HG03565 (cell line): ENCODE results near the gene DNAJC5G.
"Not testable (repeated sequence)": the region's sequence is repeated elsewhere in the genome, so short reads cannot be mapped to it uniquely, and the experiment has no call there.

ENCODE experiments used
- ATAC-seq: cut with Tn5 transposase; IDR thresholded peaks from one replicate; pipeline ENCODE4 v1.9.1; 2021; ENCODE audit warnings: mild to moderate bottlenecking, moderate library complexity; ENCODE audit not compliant: unreplicated experiment

Gene DNAJC5G

GRCh38 chr2:27307545-27308358 is 32.5 kb downstream of the DNAJC5G start:
- no peak for ATAC-seq

DNA sequence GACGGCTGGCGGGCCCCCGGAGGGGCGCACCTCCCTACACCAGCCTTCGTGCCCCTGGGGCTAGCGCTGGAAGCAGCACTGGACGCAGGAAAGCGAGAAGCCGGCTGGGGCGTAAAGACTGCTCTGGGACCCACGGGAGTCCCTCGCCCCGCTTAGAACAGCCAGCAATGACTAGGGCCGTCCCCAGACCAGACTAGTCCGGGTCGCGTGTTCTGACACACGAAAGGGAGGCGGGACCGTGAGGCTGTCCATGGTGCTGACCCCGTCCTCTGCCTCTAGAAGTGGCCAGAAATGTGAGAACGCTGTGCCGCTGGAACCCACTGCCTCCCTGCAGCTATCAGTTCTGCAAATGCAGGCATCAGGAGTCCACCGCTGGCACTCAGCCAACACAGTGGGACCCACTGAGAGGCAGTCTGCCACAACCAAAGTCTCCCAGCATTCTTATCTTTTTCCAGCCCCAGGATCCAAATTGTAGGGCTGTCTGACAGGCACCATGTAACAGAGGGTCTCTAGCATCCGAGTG is 33.2 kb downstream of the DNAJC5G start, which contains the start of gene UCN:
TSS of gene UCN (minus strand) at position 87 of the 523 bp plus-strand sequence. CDS start 550 bp downstream, outside the sequence.
- no peak for ATAC-seq

DNA sequence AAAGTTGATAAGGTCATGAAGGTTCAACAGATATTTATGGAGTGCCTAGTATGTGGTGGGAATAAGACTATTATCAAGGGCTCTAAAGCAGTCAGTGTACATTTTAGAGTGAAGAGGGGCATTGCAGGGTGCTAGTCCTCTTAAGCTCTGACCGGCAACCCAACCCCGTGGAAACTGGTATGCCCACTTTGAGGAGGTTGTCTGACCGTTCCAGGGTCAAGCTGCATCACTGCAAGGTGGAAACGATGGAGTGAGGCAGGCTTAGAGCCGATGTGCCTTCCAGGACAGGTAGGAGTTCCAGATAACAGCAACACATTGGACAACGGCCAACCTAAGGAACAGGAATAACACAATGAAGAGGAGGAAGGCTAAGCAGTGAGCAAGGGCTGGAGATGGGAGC is 34.4 kb downstream of the DNAJC5G start:
- ATAC-seq, result no peak

DNA sequence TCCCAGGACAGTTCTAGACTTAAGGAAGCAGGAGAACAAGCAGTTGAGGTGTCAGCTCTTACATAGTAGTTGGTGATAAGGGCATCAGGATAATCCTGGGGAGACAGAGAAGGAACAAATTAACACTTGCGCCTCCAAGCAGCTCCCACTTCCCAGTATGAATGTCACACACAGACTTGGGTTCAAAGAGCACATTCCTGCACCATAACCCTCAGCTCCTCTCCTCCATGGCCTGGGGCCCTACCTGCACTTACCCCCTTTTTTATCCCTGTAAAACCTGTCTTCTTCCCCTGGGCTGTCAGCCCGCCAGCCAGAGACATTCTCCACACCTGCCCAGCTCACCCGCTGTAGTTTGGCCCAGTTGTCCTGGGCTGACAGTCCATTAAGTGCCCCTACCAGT is 36.9 kb downstream of the DNAJC5G start:
- no peak for ATAC-seq

DNA sequence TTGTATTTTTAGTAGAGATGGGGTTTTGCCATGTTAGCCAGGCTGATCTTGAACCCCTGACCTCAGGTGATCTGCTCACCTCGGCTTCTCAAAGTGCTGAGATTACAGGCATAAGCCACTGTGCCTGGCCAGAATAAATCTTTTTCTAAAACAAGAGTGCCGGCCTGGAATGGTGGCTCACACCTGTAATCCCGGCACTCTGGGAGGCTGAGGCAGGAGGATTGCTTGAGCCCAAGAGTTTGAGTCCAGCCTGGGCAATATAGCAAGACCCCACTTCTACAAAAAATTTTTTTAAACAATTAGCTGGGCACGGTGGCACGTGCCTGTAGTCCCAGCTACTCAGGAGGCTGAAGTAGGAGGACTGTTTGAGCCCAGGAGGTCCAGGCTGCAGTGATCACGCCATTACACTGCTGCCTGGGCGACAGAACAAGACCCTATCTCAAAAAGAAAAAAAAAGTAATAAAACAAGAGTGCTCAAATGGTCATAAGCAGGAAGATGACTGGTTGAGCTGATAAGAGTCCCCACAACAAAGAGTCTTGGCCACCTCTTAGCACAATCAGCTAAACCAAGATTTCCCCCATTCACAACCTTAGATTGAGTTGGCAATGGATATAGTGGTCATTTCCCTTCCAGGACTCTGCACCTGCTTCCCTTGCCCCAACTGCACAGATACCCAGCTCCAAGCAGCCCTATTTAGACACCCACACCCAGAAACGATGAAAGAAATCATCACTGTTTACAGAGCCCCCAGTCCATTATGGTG is 38.8 kb downstream of the DNAJC5G start:
- ATAC-seq, result no peak

DNA sequence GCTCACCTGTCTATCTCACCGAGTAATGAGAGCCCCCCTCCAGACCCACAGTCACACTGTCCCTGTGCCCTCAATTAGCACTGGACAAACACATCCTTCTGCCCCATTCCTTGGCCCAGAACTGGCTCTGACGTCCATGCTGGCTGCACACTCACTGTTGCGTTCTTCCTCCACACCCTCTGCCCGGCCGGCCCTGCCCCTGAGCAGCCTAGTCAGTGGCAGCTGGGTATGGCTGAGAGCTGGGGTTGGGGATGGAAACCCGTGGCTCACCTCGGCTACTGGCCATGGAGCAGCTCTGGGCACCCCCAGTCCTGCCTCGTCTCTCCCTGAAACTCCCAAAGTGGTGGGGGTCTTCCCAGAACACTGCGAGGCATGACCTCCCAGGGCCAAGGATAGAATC is 39.5 kb downstream of the DNAJC5G start:
- no peak for ATAC-seq

DNA sequence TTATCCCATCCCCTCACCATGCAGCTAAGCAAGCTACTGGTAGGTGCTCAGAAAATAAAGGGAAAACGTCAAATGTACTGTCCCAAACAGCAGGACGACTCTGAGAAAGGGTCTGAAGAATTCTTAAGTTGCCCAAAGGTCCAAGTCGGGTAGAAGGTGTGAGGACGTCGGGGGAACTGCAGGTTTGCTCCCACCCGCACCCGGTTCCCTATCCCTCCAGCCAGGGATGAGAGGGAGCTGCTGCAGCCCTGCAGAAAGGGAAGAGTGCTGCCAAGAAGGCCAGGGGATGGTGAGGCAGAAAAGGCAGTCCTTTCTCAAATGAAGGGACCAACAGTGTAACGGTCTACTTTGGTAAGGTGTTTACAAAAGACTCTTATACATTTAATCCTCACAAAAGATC is 39.9 kb downstream of the DNAJC5G start:
- ATAC-seq, result no peak

DNA sequence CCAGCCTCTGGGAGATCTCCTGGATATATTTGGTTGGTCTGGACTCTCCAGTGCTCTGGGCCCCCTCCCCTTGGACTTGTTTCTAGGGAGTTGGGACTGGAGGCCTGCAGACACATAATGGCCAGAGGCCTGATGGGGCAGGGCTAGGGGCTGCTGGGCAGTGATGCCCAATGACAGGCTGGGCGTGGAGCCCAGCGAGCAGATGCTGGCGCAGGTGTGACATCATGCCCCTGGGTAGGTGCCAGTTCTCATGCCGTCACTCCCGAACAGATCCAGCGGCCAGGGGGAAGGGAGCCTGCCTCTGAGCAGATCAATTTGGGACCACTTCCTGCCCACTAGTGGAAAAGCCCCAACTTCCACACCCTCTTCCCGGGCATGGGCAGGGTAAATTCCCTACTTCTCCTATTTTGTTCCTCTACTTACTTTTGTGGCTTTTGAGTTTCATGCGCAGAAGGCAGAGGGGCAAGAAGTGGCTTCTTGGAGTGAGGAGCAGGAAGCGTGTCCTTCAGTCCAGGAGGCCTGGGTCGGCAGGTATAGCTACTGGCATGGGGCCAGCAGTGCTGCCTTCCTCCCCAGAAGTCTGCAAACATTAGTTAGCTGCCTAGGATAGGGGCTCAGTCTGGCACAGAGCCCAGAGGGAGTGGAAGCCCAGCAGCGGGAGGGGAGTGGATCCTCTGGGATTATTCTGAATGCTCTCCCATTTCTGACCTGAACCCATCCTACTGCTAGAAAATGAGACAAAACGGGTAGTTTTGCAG is 41.6 kb downstream of the DNAJC5G start:
- no peak for ATAC-seq

DNA sequence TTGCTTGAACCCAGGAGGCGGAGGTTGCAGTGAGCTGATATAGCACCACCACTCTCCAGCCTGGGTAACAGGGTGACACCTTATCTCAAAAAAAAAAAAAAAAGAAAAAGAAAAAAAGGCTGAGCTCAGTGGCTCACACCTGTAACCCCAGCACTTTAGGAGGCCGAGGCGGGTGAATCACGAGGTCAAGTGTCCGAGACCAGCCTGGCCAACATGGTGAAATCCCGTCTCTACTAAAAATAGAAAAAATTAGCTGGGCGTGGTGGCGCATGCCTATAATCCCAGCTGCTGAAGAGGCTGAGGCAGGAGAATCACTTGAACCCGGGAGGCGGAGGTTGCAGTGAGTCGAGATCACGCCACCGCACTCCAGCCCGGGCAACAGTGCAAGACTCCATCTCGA is 44.6 kb downstream of the DNAJC5G start:
- ATAC-seq, result not testable (repeated sequence)

DNA sequence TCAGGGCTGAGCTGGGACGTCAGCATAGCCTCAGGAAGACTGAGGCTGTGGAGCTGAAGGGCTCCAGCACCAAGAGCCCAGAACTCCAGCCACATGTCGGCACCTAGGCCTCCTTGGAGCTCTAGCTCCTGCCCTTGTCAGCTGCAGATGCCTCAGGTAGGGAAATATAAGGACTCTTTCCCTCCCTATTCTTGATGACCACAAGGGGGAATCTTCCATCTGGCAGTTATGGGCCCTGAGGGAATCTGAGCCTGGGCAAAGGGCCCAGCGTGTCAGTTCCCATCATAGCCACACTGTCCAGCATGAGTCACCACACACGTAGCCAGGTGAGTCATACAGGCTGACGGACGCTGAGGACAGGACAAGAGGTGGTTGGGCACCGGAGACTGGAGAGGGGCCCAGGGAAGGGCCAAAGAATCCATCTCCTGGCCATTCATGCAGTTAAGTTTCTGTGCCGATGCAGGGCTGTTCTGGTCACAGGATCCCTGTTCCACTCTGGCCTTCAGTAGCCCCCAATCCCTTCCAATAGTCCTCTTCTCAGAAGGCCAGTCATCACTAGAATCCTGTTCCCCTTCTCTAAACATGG is 45.8 kb downstream of the DNAJC5G start:
- no peak for ATAC-seq

DNA sequence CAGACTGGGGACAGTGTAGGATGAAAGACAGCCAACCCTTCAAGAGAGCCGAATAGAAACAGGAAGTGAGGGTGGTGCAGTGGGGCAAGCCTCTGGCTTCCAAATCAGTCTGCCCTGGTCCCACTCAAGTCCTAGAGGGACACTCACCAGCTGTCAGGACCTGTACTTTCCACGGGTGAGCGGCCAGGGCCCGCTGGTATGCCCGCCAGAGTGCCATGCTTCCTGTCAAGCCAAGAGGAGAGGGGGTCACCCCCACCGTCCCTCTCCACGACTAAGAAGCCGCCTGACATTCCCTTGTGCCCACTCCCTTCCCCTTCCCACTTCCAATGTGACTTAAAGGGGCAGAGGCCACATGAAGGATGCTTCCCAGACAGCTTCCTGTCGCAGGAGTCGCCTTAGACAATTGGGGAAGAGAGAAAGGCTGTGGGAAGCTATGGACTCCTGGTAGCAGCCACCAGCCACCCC is 47.1 kb downstream of the DNAJC5G start:
- no peak for ATAC-seq

DNA sequence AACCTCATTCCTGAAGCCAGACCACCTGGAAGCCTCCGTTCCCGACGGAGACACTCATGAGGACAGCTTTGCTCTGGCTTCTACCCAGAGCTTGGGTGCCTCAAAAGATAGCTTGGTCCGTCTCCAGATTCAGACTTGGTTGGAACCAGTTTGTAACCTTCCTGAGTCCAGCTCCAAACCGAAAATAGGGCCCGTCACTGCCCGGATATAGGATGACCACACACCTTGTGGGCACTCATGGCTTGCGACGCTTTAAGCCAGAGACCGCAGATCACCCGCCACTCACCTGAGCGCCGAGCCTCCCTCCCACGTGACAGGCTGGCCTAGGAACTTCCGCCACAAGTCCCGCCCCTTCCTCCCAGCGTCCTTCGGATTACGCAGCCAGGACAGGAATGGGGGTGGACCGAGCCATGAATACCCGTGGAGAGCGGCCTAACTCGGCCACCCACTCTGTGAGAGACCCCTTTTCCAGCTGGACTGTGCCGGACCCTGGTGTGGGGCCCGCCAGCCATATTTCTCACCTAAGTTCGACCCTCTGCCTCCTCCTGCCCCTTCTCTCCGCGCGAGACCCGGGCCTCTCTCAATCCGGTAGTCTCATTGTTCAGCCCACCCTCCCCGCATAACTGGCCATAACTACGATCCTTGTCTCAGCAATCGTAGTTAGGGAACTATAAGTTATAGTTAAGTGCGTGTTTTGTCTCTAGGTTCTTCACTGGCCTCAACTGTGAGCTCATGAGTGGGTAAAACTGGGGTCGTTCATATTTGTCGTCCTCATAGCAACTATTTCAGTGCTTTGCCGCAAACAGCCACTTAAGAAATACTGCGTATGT is 47.7 kb downstream of the DNAJC5G start, which contains the start of gene MPV17:
TSS of gene MPV17 (minus strand) at position 332 of the 830 bp plus-strand sequence. CDS start 580 bp downstream, outside the sequence.
- ATAC-seq, result peak; percentile 74

DNA sequence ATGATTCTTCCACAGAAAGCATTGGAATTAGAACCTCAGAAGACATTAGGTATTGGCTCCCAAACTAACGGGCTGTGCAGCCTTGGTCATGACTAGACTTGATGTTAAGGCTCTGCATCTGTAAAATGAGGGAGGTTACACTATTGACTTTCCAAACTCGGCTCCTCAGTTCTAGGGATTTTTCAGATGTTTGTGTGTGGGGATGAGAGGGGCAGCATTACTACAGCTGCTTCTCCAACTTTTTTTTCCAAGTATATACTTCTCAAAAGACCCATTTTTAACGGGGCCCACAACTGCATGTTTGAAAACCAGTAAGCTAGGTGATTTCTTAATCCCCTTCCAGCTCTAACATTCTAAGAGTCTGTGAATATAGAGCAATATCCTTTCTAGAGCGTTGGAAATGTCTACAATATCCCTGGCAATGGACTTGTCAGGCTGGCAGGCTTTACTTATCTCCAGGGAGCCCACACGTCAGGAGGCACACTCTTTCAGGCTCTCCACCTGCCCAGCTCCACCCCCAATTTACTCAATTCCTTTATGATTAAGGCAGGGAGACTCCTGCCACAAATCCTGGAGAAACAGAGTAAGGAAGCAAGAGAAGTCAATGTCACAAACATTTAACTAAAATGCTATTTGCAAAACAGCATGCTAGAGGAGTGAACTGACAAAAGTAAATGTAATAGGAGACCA is 48.5 kb downstream of the DNAJC5G start:
- no peak for ATAC-seq

DNA sequence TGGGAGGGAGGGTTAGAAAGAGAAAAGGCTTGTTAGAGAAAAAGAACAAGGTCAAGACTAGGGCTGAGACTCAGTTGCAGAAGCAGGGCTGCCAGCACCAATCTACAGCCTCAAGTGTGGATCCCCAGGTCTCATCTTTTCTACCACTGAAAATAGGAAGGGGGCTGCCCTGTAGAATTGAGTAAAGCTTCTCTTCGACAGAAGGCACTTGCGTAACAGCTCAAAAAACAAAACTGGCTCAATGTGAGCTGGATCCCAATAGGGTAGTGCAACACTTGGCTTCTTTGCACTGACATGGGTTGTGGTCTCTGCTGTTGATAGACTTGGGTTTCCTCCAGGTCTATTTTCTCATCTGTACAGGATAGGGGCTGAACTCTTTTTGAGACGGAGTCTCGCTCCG is 49.5 kb downstream of the DNAJC5G start:
- ATAC-seq, result no peak
